ENCODE measurements around the gene RBP3. TPM values are rescaled to one million over a fixed set of nuclear protein-coding genes. Genes with fewer than 3 reads are reported as not detected.

RBP3 gene
- total and polyA plus RNA-seq, 4 experiments from 2014 or later = not detected

DNA sequence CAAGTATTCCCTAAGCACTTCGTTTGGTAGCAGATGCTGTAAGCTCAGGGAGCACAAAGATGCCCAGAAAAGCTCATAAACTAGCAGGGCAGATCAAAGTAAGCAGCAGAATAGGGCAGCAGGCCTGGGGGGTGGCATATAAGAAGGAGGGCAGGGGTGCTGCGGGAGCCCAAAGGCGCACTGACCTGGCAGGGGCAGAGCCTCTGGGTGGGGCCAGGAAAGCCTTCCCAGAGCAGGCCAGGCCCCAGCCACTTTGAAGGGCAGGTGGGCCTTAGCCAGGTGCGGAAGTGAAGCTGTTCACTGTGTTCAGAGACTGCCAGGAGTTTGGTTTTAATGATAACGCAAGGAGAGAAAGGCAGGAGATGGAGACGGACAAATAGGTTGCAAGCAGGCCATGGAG, 44.3 kb upstream of the RBP3 start:
- H3K4me3 ChIP-seq (ENCODE audit: low read length in 2 of 2) = no peak overlapping the region
- POLR2A ChIA-PET (ENCODE audit: partially characterized antibody) = interaction anchor here (1.0 kb wide), 1 partner anchor 97 kb away, joined by 3 read pairs; no protein-coding TSS in a partner anchor
- peaks cover 12% of the 10 kb centered on the region for H3K4me1 ChIP-seq (ENCODE audit: insufficient read depth, low read length)
- CTCF ChIA-PET (ENCODE audit: partially characterized antibody) = interaction anchor here (1.1 to 2.5 kb wide), 4 partner anchors 8 to 279 kb away, joined by 3 to 9 read pairs (median 7); no protein-coding TSS in a partner anchor
- Mint-ChIP-seq H3K27ac (no peak overlapping the region), H3K4me3 (no peak overlapping the region), H3K4me1 (peaks cover 11 to 39% (median 29%) of the 10 kb centered on the region in 4 donors), H3K27me3 (peaks cover 3 to 15% of the 10 kb centered on the region in 2 donors), H3K9me3 (no peaks in the 10 kb centered on the region), H3K36me3 (no peaks in the 10 kb centered on the region)
- H3K27ac ChIP-seq (ENCODE audit: low read depth, low read length) = no peak overlapping the region
- DNase-seq = no peak
- intact Hi-C loops (cut with micrococcal nuclease) = no loop called here
- H3K9me3 ChIP-seq (ENCODE audit: control insufficient read depth in 1 of 2, low read length in 2 of 2) = no peaks in the 10 kb centered on the region
- H3K27me3 ChIP-seq (ENCODE audit: insufficient read depth, low read length) = no peaks in the 10 kb centered on the region
- H3K36me3 ChIP-seq (ENCODE audit: insufficient read depth, low read length) = no peaks in the 10 kb centered on the region

- intact Hi-C loops (cut with micrococcal nuclease) = no loop called here
- DNase-seq = no peak
- Mint-ChIP-seq H3K4me3 (no peak overlapping the region), H3K36me3 (no peaks in the 10 kb centered on the region), H3K4me1 (peaks cover 13 to 51% (median 31%) of the 10 kb centered on the region in 4 donors), H3K9me3 (no peaks in the 10 kb centered on the region), H3K27ac (peak overlapping the region in 1 of 7 donors; percentile 51), H3K27me3 (peaks cover 0 to 10% of the 10 kb centered on the region in 2 donors)
- ChIA-PET POLR2A (ENCODE audit: partially characterized antibody) (interaction anchor here (1.0 kb wide), 1 partner anchor 28 kb away, joined by 3 read pairs; no protein-coding TSS in a partner anchor), CTCF (ENCODE audit: partially characterized antibody) (interaction anchor here (0.9 to 2.2 kb wide), 3 partner anchors 8 to 281 kb away, joined by 3 to 18 read pairs (median 4); no protein-coding TSS in a partner anchor)
- H3K27me3 ChIP-seq (ENCODE audit: insufficient read depth, low read length) = no peaks in the 10 kb centered on the region
- peaks cover 19% of the 10 kb centered on the region for H3K4me1 ChIP-seq (ENCODE audit: insufficient read depth, low read length)
- no peaks in the 10 kb centered on the region for H3K36me3 ChIP-seq (ENCODE audit: insufficient read depth, low read length)
- no peak overlapping the region for H3K27ac ChIP-seq (ENCODE audit: low read depth, low read length)
- no peaks in the 10 kb centered on the region for H3K9me3 ChIP-seq (ENCODE audit: control insufficient read depth in 1 of 2, low read length in 2 of 2)
- H3K4me3 ChIP-seq (ENCODE audit: low read length in 2 of 2) = no peak overlapping the region
Measured at GRCh38 chr10:47305566-47305965, 42.6 kb upstream of the RBP3 start.

- peaks cover 0 to 7% of the 10 kb centered on the region in 2 donors for H3K27me3 Mint-ChIP-seq
- H3K9me3 Mint-ChIP-seq = no peaks in the 10 kb centered on the region
- POLR2A ChIA-PET (ENCODE audit: partially characterized antibody) = interaction anchor here (1.0 kb wide), 1 partner anchor 29 kb away, joined by 3 read pairs; no protein-coding TSS in a partner anchor
Measured at GRCh38 chr10:47306387-47307210, 41.6 kb upstream of the RBP3 start.

GRCh38 chr10:47307381-47307780, 40.8 kb upstream of the RBP3 start:
- H3K36me3 ChIP-seq (ENCODE audit: insufficient read depth, low read length) = no peaks in the 10 kb centered on the region
- no peaks in the 10 kb centered on the region for H3K27me3 ChIP-seq (ENCODE audit: insufficient read depth, low read length)
- H3K4me3 ChIP-seq (ENCODE audit: low read length in 2 of 2) = no peak overlapping the region
- H3K9me3 ChIP-seq (ENCODE audit: control insufficient read depth in 1 of 2, low read length in 2 of 2) = no peaks in the 10 kb centered on the region
- no peak overlapping the region for H3K4me3 Mint-ChIP-seq
- no peak overlapping the region for H3K27ac ChIP-seq (ENCODE audit: low read depth, low read length)
- H3K4me1 Mint-ChIP-seq = peaks cover 21 to 54% (median 39%) of the 10 kb centered on the region in 4 donors
- no peaks in the 10 kb centered on the region for H3K36me3 Mint-ChIP-seq
- intact Hi-C loops (cut with micrococcal nuclease) = no loop called here
- H3K27ac Mint-ChIP-seq = peak overlapping the region in 2 of 7 donors; percentile 18 to 36
- DNase-seq = no peak
- H3K4me1 ChIP-seq (ENCODE audit: insufficient read depth, low read length) = peaks cover 30% of the 10 kb centered on the region
- ChIA-PET POLR2A (ENCODE audit: partially characterized antibody) (no interaction called here), CTCF (ENCODE audit: partially characterized antibody) (interaction anchor here (1.1 to 1.5 kb wide), 2 partner anchors 260 to 283 kb away, joined by 5 to 13 read pairs; no protein-coding TSS in a partner anchor)
- H3K9me3 Mint-ChIP-seq = no peaks in the 10 kb centered on the region
- peaks cover 0 to 4% of the 10 kb centered on the region in 2 donors for H3K27me3 Mint-ChIP-seq

More at GRCh38 chr10:47306387-47307210, 41.6 kb upstream of the RBP3 start:
- H3K4me1 Mint-ChIP-seq = peaks cover 18 to 55% (median 36%) of the 10 kb centered on the region in 4 donors
- no peak for DNase-seq
- H3K27me3 ChIP-seq (ENCODE audit: insufficient read depth, low read length) = no peaks in the 10 kb centered on the region
- no peaks in the 10 kb centered on the region for H3K36me3 ChIP-seq (ENCODE audit: insufficient read depth, low read length)
- H3K27ac Mint-ChIP-seq = peak overlapping the region in 2 of 7 donors; percentile 16 to 53
- H3K4me3 Mint-ChIP-seq = no peak overlapping the region
- H3K4me1 ChIP-seq (ENCODE audit: insufficient read depth, low read length) = peaks cover 22% of the 10 kb centered on the region
- H3K9me3 ChIP-seq (ENCODE audit: control insufficient read depth in 1 of 2, low read length in 2 of 2) = no peaks in the 10 kb centered on the region
- no peak overlapping the region for H3K27ac ChIP-seq (ENCODE audit: low read depth, low read length)
- H3K4me3 ChIP-seq (ENCODE audit: low read length in 2 of 2) = no peak overlapping the region
- H3K36me3 Mint-ChIP-seq = no peaks in the 10 kb centered on the region
- intact Hi-C loops (cut with micrococcal nuclease) = no loop called here
- CTCF ChIA-PET (ENCODE audit: partially characterized antibody) = interaction anchor here (0.9 to 2.2 kb wide), 4 partner anchors 9 to 282 kb away, joined by 3 to 18 read pairs (median 8); no protein-coding TSS in a partner anchor

GRCh38 chr10:47308775-47309174, 39.4 kb upstream of the RBP3 start:
- intact Hi-C loops (cut with micrococcal nuclease) = no loop called here
- Histone ChIP-seq H3K4me3 (ENCODE audit: low read length in 2 of 2) (no peak overlapping the region), H3K9me3 (ENCODE audit: control insufficient read depth in 1 of 2, low read length in 2 of 2) (no peaks in the 10 kb centered on the region), H3K27ac (ENCODE audit: low read depth, low read length) (no peak overlapping the region), H3K4me1 (ENCODE audit: insufficient read depth, low read length) (peaks cover 32% of the 10 kb centered on the region), H3K36me3 (ENCODE audit: insufficient read depth, low read length) (no peaks in the 10 kb centered on the region), H3K27me3 (ENCODE audit: insufficient read depth, low read length) (no peaks in the 10 kb centered on the region)
- H3K36me3 Mint-ChIP-seq = no peaks in the 10 kb centered on the region
- no peaks in the 10 kb centered on the region for H3K9me3 Mint-ChIP-seq
- peak overlapping the region in 3 of 7 donors; percentile 30 to 76 (median 44) for H3K27ac Mint-ChIP-seq
- POLR2A ChIA-PET (ENCODE audit: partially characterized antibody) = no interaction called here
- no peak overlapping the region for H3K4me3 Mint-ChIP-seq
- peaks cover 21 to 51% (median 36%) of the 10 kb centered on the region in 4 donors for H3K4me1 Mint-ChIP-seq
- H3K27me3 Mint-ChIP-seq = no peaks in the 10 kb centered on the region
- CTCF ChIA-PET (ENCODE audit: partially characterized antibody) = interaction anchor here (7.7 kb wide), 1 partner anchor 262 kb away, joined by 244 read pairs; no protein-coding TSS in a partner anchor
- no peak for DNase-seq

GRCh38 chr10:47309408-47310089, 38.6 kb upstream of the RBP3 start:
- CTCF ChIA-PET (ENCODE audit: partially characterized antibody) = interaction anchor here (7.7 kb wide), 1 partner anchor 263 kb away, joined by 244 read pairs; no protein-coding TSS in a partner anchor
- Mint-ChIP-seq H3K27ac (peak overlapping the region in 4 of 7 donors; percentile 2 to 66 (median 30)), H3K9me3 (no peaks in the 10 kb centered on the region), H3K36me3 (no peaks in the 10 kb centered on the region), H3K27me3 (no peaks in the 10 kb centered on the region), H3K4me1 (peaks cover 21 to 51% (median 35%) of the 10 kb centered on the region in 4 donors), H3K4me3 (peak overlapping the region in 1 of 8 donors; percentile 23)
- Histone ChIP-seq H3K36me3 (ENCODE audit: insufficient read depth, low read length) (no peaks in the 10 kb centered on the region), H3K27me3 (ENCODE audit: insufficient read depth, low read length) (no peaks in the 10 kb centered on the region), H3K4me3 (ENCODE audit: low read length in 2 of 2) (no peak overlapping the region), H3K27ac (ENCODE audit: low read depth, low read length) (no peak overlapping the region), H3K4me1 (ENCODE audit: insufficient read depth, low read length) (peaks cover 32% of the 10 kb centered on the region), H3K9me3 (ENCODE audit: control insufficient read depth in 1 of 2, low read length in 2 of 2) (no peaks in the 10 kb centered on the region)
- POLR2A ChIA-PET (ENCODE audit: partially characterized antibody) = interaction anchor here (4.1 kb wide), 1 partner anchor 261 kb away, joined by 39 read pairs; no protein-coding TSS in a partner anchor
- DNase-seq = no peak
- intact Hi-C loops (cut with micrococcal nuclease) = loop anchor here (2.0 kb wide), 1 partner anchor 49 kb away; no protein-coding TSS in a partner anchor

Data from CD4-positive, alpha-beta memory T cell (primary cell).